GM12878 (cell line): ENCODE data around the gene RETREG3. TPM values are rescaled to one million over a fixed set of nuclear protein-coding genes. Genes with fewer than 3 reads are reported as not detected.

Source experiments
- CBFB ChIP-seq: IDR thresholded peaks from 2 replicates; pipeline ENCODE4 v1.6.1; 2016; ENCODE audit warnings: antibody characterized with exemption, low read depth
- CREB1 ChIP-seq: IDR thresholded peaks from 2 replicates; pipeline ENCODE4 v1.6.1; 2012; ENCODE audit warnings: low read depth, mild to moderate bottlenecking, inconsistent platforms
- EED ChIP-seq: sonication (generic); IDR thresholded peaks from 2 replicates; pipeline ENCODE4 v1.6.1; 2016; ENCODE audit warnings: antibody characterized with exemption, low read depth
- EGR1 ChIP-seq, 2 experiments: IDR thresholded peaks; 1 replicate in 1 of 2; 2 replicates in 1 of 2; pipeline ENCODE4 v1.6.1; 2011 to 2012; ENCODE audit warnings: low read depth in 2 of 2, low read length in 2 of 2, borderline replicate concordance in 1 of 2, mild to moderate bottlenecking in 1 of 2, moderate library complexity in 1 of 2
- EP300 ChIP-seq, 2 experiments: fragments of 150-350 bp in 1 of 2; IDR thresholded peaks; 2 replicates each; pipeline ENCODE4 v1.6.1; 2011 to 2012; ENCODE audit warnings: low read depth in 2 of 2, low read length in 2 of 2, borderline replicate concordance in 1 of 2, improper control_type of control experiment in 1 of 2, inconsistent platforms in 1 of 2; ENCODE audit not compliant: control insufficient read depth in 1 of 2
- GATAD2B ChIP-seq: fragments of 450-650 bp; conservative IDR thresholded peaks from 2 replicates; pipeline ENCODE4 v1.6.1; 2017; ENCODE audit warnings: low read depth, mild to moderate bottlenecking, moderate library complexity
- HDAC2 ChIP-seq: fragments of 200-600 bp; sonication (generic); IDR thresholded peaks from 2 replicates; pipeline ENCODE4 v1.6.1; 2017
- IRF4 ChIP-seq: IDR thresholded peaks from 2 replicates; pipeline ENCODE4 v1.6.1; 2011; ENCODE audit warnings: low read depth, low read length
- KLF5 ChIP-seq: fragments of 450-650 bp; IDR thresholded peaks from 2 replicates; pipeline ENCODE4 v1.6.1; 2014; ENCODE audit warnings: mild to moderate bottlenecking; ENCODE audit not compliant: partially characterized antibody
- MEF2A ChIP-seq: IDR thresholded peaks from 2 replicates; pipeline ENCODE4 v1.6.1; 2011; ENCODE audit warnings: low read depth, mild to moderate bottlenecking, low read length, moderate library complexity; ENCODE audit not compliant: insufficient read depth
- MEF2B ChIP-seq: fragments of 450-650 bp; IDR thresholded peaks from 2 replicates; pipeline ENCODE4 v1.6.1; 2018; ENCODE audit warnings: mild to moderate bottlenecking, moderate library complexity; ENCODE audit not compliant: partially characterized antibody, poor library complexity, severe bottlenecking
- NFYB ChIP-seq: IDR thresholded peaks from 2 replicates; pipeline ENCODE4 v1.6.1; 2011; ENCODE audit warnings: low read depth, mild to moderate bottlenecking, low read length, improper control_type of control experiment, moderate library complexity; ENCODE audit not compliant: insufficient read depth
- NR2C2 ChIP-seq: IDR thresholded peaks from 2 replicates; pipeline ENCODE4 v1.6.1; 2011; ENCODE audit warnings: borderline replicate concordance, low read depth; ENCODE audit not compliant: control insufficient read depth, insufficient read length
- POLR2AphosphoS5 ChIP-seq: IDR thresholded peaks from 2 replicates; pipeline ENCODE4 v1.6.1; 2011; ENCODE audit warnings: mild to moderate bottlenecking, low read length, inconsistent platforms
- RAD51 ChIP-seq: fragments of 450-650 bp; IDR thresholded peaks from 2 replicates; pipeline ENCODE4 v1.6.1; 2016; ENCODE audit warnings: moderate library complexity, mild to moderate bottlenecking, inconsistent platforms
- SIN3A ChIP-seq: IDR thresholded peaks from 2 replicates; pipeline ENCODE4 v1.6.1; 2012; ENCODE audit warnings: low read depth, low read length, improper control_type of control experiment
- SP1 ChIP-seq: IDR thresholded peaks from one replicate; pipeline ENCODE4 v1.6.1; 2011; ENCODE audit warnings: low read depth, low read length
- TBL1XR1 ChIP-seq: IDR thresholded peaks from 2 replicates; pipeline ENCODE4 v1.6.1; 2012; ENCODE audit warnings: low read depth, low read length, improper control_type of control experiment
- ZBED1 ChIP-seq: IDR thresholded peaks from 2 replicates; pipeline ENCODE4 v1.6.1; 2016; ENCODE audit warnings: borderline replicate concordance
- ZNF24 ChIP-seq: fragments of 450-650 bp; IDR thresholded peaks from 2 replicates; pipeline ENCODE4 v1.6.1; 2017; ENCODE audit warnings: antibody characterized with exemption, mild to moderate bottlenecking
- polyA plus RNA-seq, 11 experiments: library from polyadenylated mRNA; depleted of rRNA in 4 of 11; unstranded in 6 of 11; stranded (reverse) in 5 of 11; fragments of >200 nt; fragmentation: Nextera tagmentation in 4 of 11; fragmentation: Illumina TruSeq in 1 of 11; extraction: Ambion mirVana in 4 of 11; extraction: Trizol in 1 of 11; gene quantifications; 1 replicate in 1 of 11; 2 replicates in 10 of 11; pipeline versions ENCODE4 v1.2.1 to v1.2.3, GENCODE V29; 2011 to 2016; ENCODE audit warnings: inconsistent platforms in 2 of 11, missing spikeins in 2 of 11, low read depth in 1 of 11
- total RNA-seq, 4 experiments: library from RNA; depleted of rRNA in 3 of 4; stranded (reverse); fragments of >200 nt in 3 of 4; fragmentation: Illumina TruSeq in 1 of 4; extraction: Trizol in 1 of 4; gene quantifications; 2 replicates each; pipeline versions ENCODE4 v1.2.1 to v1.2.3, GENCODE V29; 2013 to 2021
- TF ChIP-seq, protein P1 (sequence below): IDR thresholded peaks from 2 replicates; pipeline ENCODE4 v1.6.1; 2011; ENCODE audit warnings: borderline replicate concordance, low read depth, mild to moderate bottlenecking, moderate library complexity, low read length; ENCODE audit not compliant: insufficient read depth, poor library complexity, severe bottlenecking
- TF ChIP-seq, protein P2 (sequence below): IDR thresholded peaks from 2 replicates; pipeline ENCODE4 v1.6.1; 2012; ENCODE audit warnings: mild to moderate bottlenecking, low read depth, low read length
- TF ChIP-seq, protein P3 (sequence below): fragments of 450-650 bp; formaldehyde crosslinking; IDR thresholded peaks from 2 replicates; pipeline ENCODE4 v1.5.0; 2022; ENCODE audit warnings: mild to moderate bottlenecking, missing genetic modification characterization

The RETREG3 gene
- total and polyA plus RNA-seq, 10 of the 15 experiments (the other 5 are each of a cell fraction or from before 2014, with no cell fraction given), result 7.0 to 50.6 (median 27.3) TPM

DNA sequence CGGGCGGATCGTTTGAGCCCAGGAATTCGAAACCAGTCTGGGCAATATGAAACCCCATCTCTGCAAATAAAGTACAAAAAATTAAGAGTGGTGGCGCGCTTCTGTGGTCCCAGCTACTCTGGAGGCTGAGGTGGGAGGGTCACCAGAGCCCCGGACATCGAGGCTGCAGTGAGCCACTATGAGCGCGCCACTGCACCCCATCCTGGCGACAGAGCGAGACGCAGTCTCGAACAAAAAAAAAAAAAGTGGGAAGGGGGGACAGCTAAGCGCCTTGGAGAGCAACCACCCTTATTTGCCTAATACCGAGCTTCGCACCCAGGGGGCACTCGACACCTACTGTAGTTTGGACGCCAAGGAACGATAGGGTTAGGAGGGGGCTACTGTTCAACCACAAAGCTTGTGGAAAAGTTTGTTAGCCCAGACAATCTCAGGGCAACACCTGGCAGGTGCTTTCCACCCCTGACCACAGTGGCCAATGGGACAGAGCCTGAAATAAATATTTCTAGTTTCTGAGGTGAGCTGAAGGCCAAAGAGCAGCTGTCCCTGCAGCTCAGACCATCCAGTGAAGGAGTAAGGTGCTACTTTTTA is 30.8 kb downstream of the RETREG3 start (continued):
- TF ChIP-seq EP300 (IDR thresholded peaks at IDR 0.05; ENCODE audit: borderline replicate concordance in 1 of 2, control insufficient read depth in 1 of 2, low read depth in 2 of 2, low read length in 2 of 2) (peak in 1 of 2 experiments; percentile 87; a peak in 2 of 4 replicates), ZNF24 (no peak), RAD51 (0 out of 2 replicates have a peak, but pooled peaks have one; percentile 10), MEF2A (peak; percentile 92), IRF4 (0 out of 2 replicates have a peak, but pooled peaks have one; percentile 56), GATAD2B (peak; percentile 77; the same call in 1 of the 2 replicates), NFYB (no peak), TBL1XR1 (no peak), CBFB (peak; percentile 87), SIN3A (no peak), SP1 (peak; percentile 62), CREB1 (peak; percentile 29; the same call in 1 of the 2 replicates), POLR2AphosphoS5 (peak; percentile 8; the same call in 1 of the 2 replicates), NR2C2 (no peak), EED (peak; percentile 92), MEF2B (peak; percentile 86), KLF5 (no peak), HDAC2 (no peak), ZBED1 (no peak; the same call in 1 of the 2 replicates), EGR1 (IDR thresholded peaks at IDR 0.05; ENCODE audit: borderline replicate concordance in 1 of 2, low read depth in 2 of 2, low read length in 2 of 2) (no peak)
- TF ChIP-seq, protein P1, sequence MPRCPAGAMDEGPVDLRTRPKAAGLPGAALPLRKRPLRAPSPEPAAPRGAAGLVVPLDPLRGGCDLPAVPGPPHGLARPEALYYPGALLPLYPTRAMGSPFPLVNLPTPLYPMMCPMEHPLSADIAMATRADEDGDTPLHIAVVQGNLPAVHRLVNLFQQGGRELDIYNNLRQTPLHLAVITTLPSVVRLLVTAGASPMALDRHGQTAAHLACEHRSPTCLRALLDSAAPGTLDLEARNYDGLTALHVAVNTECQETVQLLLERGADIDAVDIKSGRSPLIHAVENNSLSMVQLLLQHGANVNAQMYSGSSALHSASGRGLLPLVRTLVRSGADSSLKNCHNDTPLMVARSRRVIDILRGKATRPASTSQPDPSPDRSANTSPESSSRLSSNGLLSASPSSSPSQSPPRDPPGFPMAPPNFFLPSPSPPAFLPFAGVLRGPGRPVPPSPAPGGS, result peak; percentile 46
- TF ChIP-seq, protein P2, sequence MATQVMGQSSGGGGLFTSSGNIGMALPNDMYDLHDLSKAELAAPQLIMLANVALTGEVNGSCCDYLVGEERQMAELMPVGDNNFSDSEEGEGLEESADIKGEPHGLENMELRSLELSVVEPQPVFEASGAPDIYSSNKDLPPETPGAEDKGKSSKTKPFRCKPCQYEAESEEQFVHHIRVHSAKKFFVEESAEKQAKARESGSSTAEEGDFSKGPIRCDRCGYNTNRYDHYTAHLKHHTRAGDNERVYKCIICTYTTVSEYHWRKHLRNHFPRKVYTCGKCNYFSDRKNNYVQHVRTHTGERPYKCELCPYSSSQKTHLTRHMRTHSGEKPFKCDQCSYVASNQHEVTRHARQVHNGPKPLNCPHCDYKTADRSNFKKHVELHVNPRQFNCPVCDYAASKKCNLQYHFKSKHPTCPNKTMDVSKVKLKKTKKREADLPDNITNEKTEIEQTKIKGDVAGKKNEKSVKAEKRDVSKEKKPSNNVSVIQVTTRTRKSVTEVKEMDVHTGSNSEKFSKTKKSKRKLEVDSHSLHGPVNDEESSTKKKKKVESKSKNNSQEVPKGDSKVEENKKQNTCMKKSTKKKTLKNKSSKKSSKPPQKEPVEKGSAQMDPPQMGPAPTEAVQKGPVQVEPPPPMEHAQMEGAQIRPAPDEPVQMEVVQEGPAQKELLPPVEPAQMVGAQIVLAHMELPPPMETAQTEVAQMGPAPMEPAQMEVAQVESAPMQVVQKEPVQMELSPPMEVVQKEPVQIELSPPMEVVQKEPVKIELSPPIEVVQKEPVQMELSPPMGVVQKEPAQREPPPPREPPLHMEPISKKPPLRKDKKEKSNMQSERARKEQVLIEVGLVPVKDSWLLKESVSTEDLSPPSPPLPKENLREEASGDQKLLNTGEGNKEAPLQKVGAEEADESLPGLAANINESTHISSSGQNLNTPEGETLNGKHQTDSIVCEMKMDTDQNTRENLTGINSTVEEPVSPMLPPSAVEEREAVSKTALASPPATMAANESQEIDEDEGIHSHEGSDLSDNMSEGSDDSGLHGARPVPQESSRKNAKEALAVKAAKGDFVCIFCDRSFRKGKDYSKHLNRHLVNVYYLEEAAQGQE, result no peak
- TF ChIP-seq, protein P3, sequence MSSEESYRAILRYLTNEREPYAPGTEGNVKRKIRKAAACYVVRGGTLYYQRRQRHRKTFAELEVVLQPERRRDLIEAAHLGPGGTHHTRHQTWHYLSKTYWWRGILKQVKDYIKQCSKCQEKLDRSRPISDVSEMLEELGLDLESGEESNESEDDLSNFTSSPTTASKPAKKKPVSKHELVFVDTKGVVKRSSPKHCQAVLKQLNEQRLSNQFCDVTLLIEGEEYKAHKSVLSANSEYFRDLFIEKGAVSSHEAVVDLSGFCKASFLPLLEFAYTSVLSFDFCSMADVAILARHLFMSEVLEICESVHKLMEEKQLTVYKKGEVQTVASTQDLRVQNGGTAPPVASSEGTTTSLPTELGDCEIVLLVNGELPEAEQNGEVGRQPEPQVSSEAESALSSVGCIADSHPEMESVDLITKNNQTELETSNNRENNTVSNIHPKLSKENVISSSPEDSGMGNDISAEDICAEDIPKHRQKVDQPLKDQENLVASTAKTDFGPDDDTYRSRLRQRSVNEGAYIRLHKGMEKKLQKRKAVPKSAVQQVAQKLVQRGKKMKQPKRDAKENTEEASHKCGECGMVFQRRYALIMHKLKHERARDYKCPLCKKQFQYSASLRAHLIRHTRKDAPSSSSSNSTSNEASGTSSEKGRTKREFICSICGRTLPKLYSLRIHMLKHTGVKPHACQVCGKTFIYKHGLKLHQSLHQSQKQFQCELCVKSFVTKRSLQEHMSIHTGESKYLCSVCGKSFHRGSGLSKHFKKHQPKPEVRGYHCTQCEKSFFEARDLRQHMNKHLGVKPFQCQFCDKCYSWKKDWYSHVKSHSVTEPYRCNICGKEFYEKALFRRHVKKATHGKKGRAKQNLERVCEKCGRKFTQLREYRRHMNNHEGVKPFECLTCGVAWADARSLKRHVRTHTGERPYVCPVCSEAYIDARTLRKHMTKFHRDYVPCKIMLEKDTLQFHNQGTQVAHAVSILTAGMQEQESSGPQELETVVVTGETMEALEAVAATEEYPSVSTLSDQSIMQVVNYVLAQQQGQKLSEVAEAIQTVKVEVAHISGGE (CRISPR knock-in tag), result no peak
